ENCODE results near the gene TMEM74B. TPM values are rescaled to one million over a fixed set of nuclear protein-coding genes. Genes with fewer than 3 reads are reported as not detected.

The TMEM74B gene
- total RNA-seq, 4 donors from 2014 or later = 1.7 to 2.8 TPM; not detected in 2

DNA sequence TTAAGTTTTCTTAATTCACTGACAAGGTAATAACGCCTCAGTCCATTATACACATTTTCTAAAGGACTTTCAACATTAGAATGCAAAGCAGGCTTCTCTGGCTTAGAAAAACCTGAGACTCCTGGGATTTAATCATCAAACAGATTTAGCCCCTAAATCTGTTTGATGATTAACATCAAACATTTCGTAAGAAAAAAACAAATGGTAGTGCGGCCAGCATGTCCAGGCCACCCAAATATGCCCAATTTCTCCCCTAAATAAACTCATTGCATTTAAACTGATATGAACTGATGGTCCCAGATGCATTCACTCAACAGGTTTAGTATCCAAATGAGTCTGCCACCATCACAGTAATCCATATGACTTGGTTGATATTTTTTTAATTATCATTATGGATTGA is 6.2 kb downstream of the TMEM74B start:
- TF ChIP-seq, protein P1, sequence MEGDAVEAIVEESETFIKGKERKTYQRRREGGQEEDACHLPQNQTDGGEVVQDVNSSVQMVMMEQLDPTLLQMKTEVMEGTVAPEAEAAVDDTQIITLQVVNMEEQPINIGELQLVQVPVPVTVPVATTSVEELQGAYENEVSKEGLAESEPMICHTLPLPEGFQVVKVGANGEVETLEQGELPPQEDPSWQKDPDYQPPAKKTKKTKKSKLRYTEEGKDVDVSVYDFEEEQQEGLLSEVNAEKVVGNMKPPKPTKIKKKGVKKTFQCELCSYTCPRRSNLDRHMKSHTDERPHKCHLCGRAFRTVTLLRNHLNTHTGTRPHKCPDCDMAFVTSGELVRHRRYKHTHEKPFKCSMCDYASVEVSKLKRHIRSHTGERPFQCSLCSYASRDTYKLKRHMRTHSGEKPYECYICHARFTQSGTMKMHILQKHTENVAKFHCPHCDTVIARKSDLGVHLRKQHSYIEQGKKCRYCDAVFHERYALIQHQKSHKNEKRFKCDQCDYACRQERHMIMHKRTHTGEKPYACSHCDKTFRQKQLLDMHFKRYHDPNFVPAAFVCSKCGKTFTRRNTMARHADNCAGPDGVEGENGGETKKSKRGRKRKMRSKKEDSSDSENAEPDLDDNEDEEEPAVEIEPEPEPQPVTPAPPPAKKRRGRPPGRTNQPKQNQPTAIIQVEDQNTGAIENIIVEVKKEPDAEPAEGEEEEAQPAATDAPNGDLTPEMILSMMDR (IDR thresholded peaks at IDR 0.05) = no peak
- DNase-seq (ENCODE audit: low spot score) = no peak
- ATAC-seq (ENCODE audit: low FRiP score) = no peak

DNA sequence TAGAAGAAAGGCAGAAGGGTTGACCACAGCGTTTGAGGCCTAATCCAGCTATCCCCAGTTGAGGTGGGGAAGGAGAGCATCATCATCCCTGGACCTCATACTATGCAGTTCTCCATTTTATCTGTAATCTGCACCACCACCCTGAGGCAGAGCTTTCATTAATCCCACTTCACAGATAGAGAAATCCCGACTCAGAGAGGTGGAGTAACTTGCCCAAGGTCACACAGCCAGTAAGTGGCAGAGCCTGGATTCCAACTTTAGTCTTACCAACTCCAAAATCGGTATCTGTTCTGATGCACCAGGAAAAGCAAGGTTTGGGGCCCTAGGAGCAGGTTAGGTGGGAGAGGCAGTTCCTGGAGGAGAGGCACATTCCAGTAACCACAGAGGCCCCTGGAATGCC is 6.7 kb downstream of the TMEM74B start:
- TF ChIP-seq, protein P1 (IDR thresholded peaks at IDR 0.05) = no peak
- DNase-seq (ENCODE audit: low spot score) (no peak), ATAC-seq (ENCODE audit: low FRiP score) (no peak)

- DNase-seq (ENCODE audit: low spot score) (no peak), ATAC-seq (ENCODE audit: low FRiP score) (no peak)
- TF ChIP-seq, protein P1 (IDR thresholded peaks at IDR 0.05) = no peak
These were observed 7.1 kb downstream of the TMEM74B start for GRCh38 chr20:1177680-1178079.

DNA sequence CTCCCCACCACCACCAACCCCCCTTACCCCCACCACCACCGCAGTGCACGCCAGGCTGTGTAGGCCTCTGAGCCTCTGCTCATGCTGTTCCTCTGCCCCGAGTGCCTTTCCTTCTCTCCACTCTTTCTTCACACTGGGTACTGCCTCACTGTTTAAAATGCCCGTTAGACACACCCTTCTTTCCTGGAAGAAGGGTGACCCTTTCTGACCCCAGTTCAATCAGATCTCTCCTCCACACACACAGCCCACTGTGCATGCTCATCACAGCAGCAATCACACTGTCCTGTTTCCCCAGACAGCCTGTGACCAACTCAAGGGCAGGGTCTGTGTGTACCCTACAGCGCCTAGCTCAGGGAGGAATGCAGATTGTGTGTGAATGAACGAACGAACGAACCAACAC is 10.0 kb downstream of the TMEM74B start:
- ATAC-seq (ENCODE audit: low FRiP score) (no peak), DNase-seq (ENCODE audit: low spot score) (no peak)
- TF ChIP-seq, protein P1 (IDR thresholded peaks at IDR 0.05) = no peak

DNA sequence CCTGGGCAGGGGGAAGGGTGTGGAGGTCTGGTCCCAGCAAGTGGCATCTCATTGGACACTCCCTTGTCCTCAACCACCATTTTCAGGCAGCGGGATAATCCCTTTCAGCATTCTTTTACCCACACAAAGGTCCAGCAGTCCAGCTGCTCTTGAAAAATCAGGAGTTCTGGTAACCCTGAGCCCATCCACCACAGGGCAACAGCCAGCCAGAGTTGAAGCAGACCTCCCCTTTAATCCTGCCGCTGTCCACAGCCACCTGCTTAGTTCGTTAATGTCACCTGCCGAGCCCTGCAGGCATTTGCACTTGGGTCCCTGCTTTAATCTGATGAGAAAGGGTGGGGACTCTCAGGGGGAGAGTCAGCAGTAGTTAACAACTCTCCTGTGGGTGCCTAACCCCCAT is 11.1 kb downstream of the TMEM74B start:
- TF ChIP-seq, protein P1 (IDR thresholded peaks at IDR 0.05) = no peak
- DNase-seq (ENCODE audit: low spot score) = no peak
- no peak for ATAC-seq (ENCODE audit: low FRiP score)

DNA sequence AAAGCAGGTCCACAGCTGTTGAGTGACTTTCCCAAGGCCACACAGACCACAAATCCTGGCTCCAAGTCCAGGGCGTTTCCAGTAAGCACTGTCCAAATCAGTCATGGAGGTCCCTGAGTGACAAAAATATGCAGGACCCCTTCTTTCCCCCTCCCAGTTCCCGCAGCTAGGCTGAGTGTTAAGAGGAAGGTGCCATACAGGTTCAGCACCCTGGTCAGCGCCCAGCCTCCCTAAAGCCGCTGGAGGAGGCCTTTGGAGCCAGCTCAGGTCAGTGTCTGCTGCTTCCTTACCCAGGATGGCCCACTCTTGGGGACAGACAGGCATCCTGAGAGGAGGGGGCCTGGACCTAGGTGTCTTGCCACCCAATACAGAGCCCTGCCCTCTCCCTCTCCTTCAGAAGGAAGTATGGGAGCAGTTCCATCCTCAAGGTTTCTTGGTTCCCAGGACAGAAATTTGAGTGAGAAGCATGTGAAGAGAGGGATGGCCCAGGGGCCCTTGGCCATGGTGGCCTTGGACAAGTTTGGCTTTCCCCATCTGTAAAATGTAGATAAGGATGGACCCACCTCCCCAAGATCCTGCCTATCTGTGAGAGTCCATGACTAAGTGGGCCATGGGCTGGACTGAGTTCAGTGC is 13.2 kb downstream of the TMEM74B start:
- no peak for ATAC-seq (ENCODE audit: low FRiP score)

DNA sequence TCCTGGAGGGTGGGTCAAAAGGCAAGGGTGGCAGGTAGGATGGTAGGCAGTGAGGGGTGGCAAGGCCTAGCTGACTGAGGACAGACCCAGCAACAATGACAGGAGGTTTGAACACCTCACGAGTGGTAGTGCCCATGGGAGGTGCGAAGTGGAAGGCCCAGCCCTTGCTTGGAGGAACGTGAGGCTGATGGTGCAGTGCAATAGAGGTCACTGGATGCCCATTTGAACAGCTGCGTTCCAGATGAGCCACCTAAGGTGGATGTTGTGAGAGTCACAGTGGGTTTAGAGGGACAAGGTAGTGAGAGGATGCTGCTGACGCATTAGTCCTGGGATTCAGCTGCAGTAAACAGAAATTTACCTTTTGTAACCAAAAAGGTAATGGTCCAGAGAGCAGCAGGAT is 15.6 kb downstream of the TMEM74B start:
- ATAC-seq (ENCODE audit: low FRiP score) = no peak
- no peak for DNase-seq (ENCODE audit: low spot score)
- TF ChIP-seq, protein P1 (IDR thresholded peaks at IDR 0.05) = no peak

More for the DNA sequence above, 13.2 kb downstream of the TMEM74B start:
- TF ChIP-seq, protein P1 (IDR thresholded peaks at IDR 0.05) = no peak
- DNase-seq (ENCODE audit: low spot score) = no peak

All from omental fat pad (tissue), 4 donors.